MCF 10A (cell line): ENCODE measurements around the gene RBM38. TPM values are rescaled to one million over a fixed set of nuclear protein-coding genes. Genes with fewer than 3 reads are reported as not detected.

Source experiments
- BruUV-seq: library from RNA; stranded (reverse); fragments of 400-500 nt; replicated peaks from 2 replicates; lab custom pipeline; 2021; lab: Mats Ljungman, UMichigan
- CTCF ChIA-PET: fragments of 300-600 bp; sonication (Branson Sonifier 250); formaldehyde crosslinking; extraction: SDS; loops from one replicate; lab custom pipeline; 2021; ENCODE audit warnings: antibody characterized with exemption, inconsistent platforms; lab: Yijun Ruan, JAX
- POLR2A ChIA-PET: fragments of 300-600, 350-650 bp; sonication (Branson Sonifier 250); formaldehyde crosslinking; extraction: SDS; loops from one replicate; lab custom pipeline; 2020; ENCODE audit warnings: antibody characterized with exemption, inconsistent platforms; lab: Yijun Ruan, JAX
- DNase-seq: peaks from one replicate; pipeline ENCODE4 v3.0.0-alpha.2; 2018; ENCODE audit not compliant: unreplicated experiment
- H3K27ac Mint-ChIP-seq: one replicate; pipeline ENCODE4 v1.8.0; 2022; ENCODE audit warnings: mild to moderate bottlenecking, low read depth, mixed read lengths; ENCODE audit not compliant: unreplicated experiment
- H3K27me3 Mint-ChIP-seq: one replicate; pipeline ENCODE4 v1.8.0; 2022; ENCODE audit warnings: mixed read lengths; ENCODE audit not compliant: insufficient read depth, unreplicated experiment
- H3K36me3 Mint-ChIP-seq: one replicate; pipeline ENCODE4 v1.8.0; 2022; ENCODE audit warnings: mild to moderate bottlenecking, moderate library complexity, mixed read lengths; ENCODE audit not compliant: insufficient read depth, unreplicated experiment
- H3K4me1 Mint-ChIP-seq: one replicate; pipeline ENCODE4 v1.8.0; 2022; ENCODE audit warnings: mixed read lengths; ENCODE audit not compliant: insufficient read depth, unreplicated experiment
- H3K4me3 Mint-ChIP-seq: one replicate; pipeline ENCODE4 v1.8.0; 2022; ENCODE audit warnings: mild to moderate bottlenecking, moderate library complexity, mixed read lengths; ENCODE audit not compliant: unreplicated experiment
- H3K9me3 Mint-ChIP-seq: one replicate; pipeline ENCODE4 v1.8.0; 2022; ENCODE audit warnings: mixed read lengths; ENCODE audit not compliant: unreplicated experiment
- CTCF ChIP-seq: fragments of 200-600 bp; IDR thresholded peaks from one replicate; pipeline ENCODE4 v1.8.0; 2022; ENCODE audit warnings: antibody characterized with exemption, mild to moderate bottlenecking; ENCODE audit not compliant: unreplicated experiment
- intact Hi-C: fragments of 100-400 bp; cut with micrococcal nuclease; formaldehyde crosslinking; loops from 2 replicates; pipeline ENCODE4 v1.14.1; 2022
- total RNA-seq: library from RNA; stranded (reverse); gene quantifications from 2 replicates; pipeline ENCODE4 v1.2.3, GENCODE V29; 2022

RBM38 gene
- total RNA-seq, 1 experiment from 2014 or later: 5.1 TPM

- no peaks in the 10 kb centered on the region for H3K27me3 Mint-ChIP-seq
- no peaks in the 10 kb centered on the region for H3K4me1 Mint-ChIP-seq
- no peaks in the 10 kb centered on the region for H3K9me3 Mint-ChIP-seq
- BruUV-seq: no TSS peak
- no peak overlapping the region for H3K27ac Mint-ChIP-seq
- no peak for TF ChIP-seq CTCF
- CTCF ChIA-PET: interaction anchor here (0.5 to 2.9 kb wide), 11 partner anchors 9 to 124 kb away, joined by 3 to 7 read pairs (median 4); no protein-coding TSS in a partner anchor
- POLR2A ChIA-PET: no interaction called here
- H3K4me3 Mint-ChIP-seq: no peak overlapping the region
- DNase-seq: no peak
- intact Hi-C loops: no loop called here
- peaks cover 83% of the 10 kb centered on the region for H3K36me3 Mint-ChIP-seq
Measured at GRCh38 chr20:57374343-57374930, 16.8 kb upstream of the RBM38 start.

GRCh38 chr20:57374931-57375651, 16.1 kb upstream of the RBM38 start:
- ChIA-PET CTCF (interaction anchor here (0.7 to 2.9 kb wide), 10 partner anchors 8 to 136 kb away, joined by 3 to 7 read pairs (median 4); no protein-coding TSS in a partner anchor), POLR2A (interaction anchor here (0.8 kb wide), 1 partner anchor 457 kb away, joined by 3 read pairs; no protein-coding TSS in a partner anchor)
- Mint-ChIP-seq H3K27ac (no peak overlapping the region), H3K9me3 (no peaks in the 10 kb centered on the region), H3K4me1 (no peaks in the 10 kb centered on the region), H3K36me3 (peaks cover 81% of the 10 kb centered on the region), H3K4me3 (no peak overlapping the region), H3K27me3 (no peaks in the 10 kb centered on the region)
- BruUV-seq: no TSS peak
- TF ChIP-seq CTCF: no peak
- no peak for DNase-seq
- intact Hi-C loops: no loop called here

- Mint-ChIP-seq H3K27me3 (no peaks in the 10 kb centered on the region), H3K27ac (no peak overlapping the region), H3K4me3 (no peak overlapping the region), H3K4me1 (no peaks in the 10 kb centered on the region), H3K36me3 (peaks cover 77% of the 10 kb centered on the region), H3K9me3 (no peaks in the 10 kb centered on the region)
- intact Hi-C loops: no loop called here
- ChIA-PET POLR2A (interaction anchor here (0.8 kb wide), 1 partner anchor 457 kb away, joined by 3 read pairs; no protein-coding TSS in a partner anchor), CTCF (interaction anchor here (0.7 to 2.9 kb wide), 9 partner anchors 12 to 135 kb away, joined by 3 to 7 read pairs (median 4); no protein-coding TSS in a partner anchor)
- BruUV-seq: no TSS peak
- DNase-seq: no peak
- no peak for TF ChIP-seq CTCF
Measured at GRCh38 chr20:57375652-57376230, 15.5 kb upstream of the RBM38 start.

- H3K27me3 Mint-ChIP-seq: no peaks in the 10 kb centered on the region
- BruUV-seq: no TSS peak
- H3K9me3 Mint-ChIP-seq: no peaks in the 10 kb centered on the region
- no peak for DNase-seq
- intact Hi-C loops: no loop called here
- ChIA-PET CTCF (interaction anchor here (1.0 to 7.1 kb wide), 6 partner anchors 16 to 832 kb away, joined by 3 to 56 read pairs (median 6); no protein-coding TSS in a partner anchor), POLR2A (no interaction called here)
- no peak overlapping the region for H3K27ac Mint-ChIP-seq
- no peaks in the 10 kb centered on the region for H3K4me1 Mint-ChIP-seq
- no peak overlapping the region for H3K4me3 Mint-ChIP-seq
- peaks cover 67% of the 10 kb centered on the region for H3K36me3 Mint-ChIP-seq
- TF ChIP-seq CTCF: no peak
Measured at GRCh38 chr20:57377350-57377749, 13.8 kb upstream of the RBM38 start.
